ENCODE measurements around the gene AP2A1.

DNA sequence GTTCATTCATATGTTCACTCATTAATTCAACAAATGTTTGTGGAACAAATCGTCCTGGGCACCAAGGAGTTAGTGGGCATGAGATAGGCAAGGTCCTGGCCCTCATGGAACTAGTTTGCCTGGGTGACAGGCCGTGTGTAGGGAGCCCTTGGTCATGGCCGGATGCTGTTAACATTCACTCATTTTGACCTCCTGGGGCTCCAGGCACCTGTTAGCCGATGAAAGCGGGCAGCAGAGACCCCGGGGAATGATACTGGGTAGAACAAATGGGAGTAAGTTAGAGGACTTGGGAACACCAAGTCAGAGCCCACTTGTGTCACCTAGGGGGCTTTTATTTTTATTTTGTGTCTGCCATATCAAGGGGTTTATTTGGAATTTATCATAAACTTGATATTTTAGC is 57.9 kb downstream of the AP2A1 start:
- TF ChIP-seq ISL1 (CRISPR knock-in tag; IDR thresholded peaks at IDR 0.05): no peak
- no peak for TF ChIP-seq ZFP30 (CRISPR knock-in tag; IDR thresholded peaks at IDR 0.05)
- no peak for TF ChIP-seq ARNTL (CRISPR knock-in tag; IDR thresholded peaks at IDR 0.05; ENCODE audit: borderline replicate concordance, low read depth)
- TF ChIP-seq TOX (CRISPR knock-in tag; IDR thresholded peaks at IDR 0.05; ENCODE audit: borderline replicate concordance): no peak
- TF ChIP-seq, protein P1, sequence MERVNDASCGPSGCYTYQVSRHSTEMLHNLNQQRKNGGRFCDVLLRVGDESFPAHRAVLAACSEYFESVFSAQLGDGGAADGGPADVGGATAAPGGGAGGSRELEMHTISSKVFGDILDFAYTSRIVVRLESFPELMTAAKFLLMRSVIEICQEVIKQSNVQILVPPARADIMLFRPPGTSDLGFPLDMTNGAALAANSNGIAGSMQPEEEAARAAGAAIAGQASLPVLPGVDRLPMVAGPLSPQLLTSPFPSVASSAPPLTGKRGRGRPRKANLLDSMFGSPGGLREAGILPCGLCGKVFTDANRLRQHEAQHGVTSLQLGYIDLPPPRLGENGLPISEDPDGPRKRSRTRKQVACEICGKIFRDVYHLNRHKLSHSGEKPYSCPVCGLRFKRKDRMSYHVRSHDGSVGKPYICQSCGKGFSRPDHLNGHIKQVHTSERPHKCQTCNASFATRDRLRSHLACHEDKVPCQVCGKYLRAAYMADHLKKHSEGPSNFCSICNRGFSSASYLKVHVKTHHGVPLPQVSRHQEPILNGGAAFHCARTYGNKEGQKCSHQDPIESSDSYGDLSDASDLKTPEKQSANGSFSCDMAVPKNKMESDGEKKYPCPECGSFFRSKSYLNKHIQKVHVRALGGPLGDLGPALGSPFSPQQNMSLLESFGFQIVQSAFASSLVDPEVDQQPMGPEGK (CRISPR knock-in tag; IDR thresholded peaks at IDR 0.05; ENCODE audit: borderline replicate concordance): no peak
- no peak for TF ChIP-seq BACH2 (CRISPR knock-in tag; IDR thresholded peaks at IDR 0.05; ENCODE audit: borderline replicate concordance)
- TF ChIP-seq GLIS3 (CRISPR knock-in tag; IDR thresholded peaks at IDR 0.05): no peak
- TF ChIP-seq ZC3H10 (CRISPR knock-in tag; IDR thresholded peaks at IDR 0.05): no peak
- TF ChIP-seq ZNF565 (CRISPR knock-in tag; conservative IDR thresholded peaks at IDR 0.05; ENCODE audit: low read depth): no peak
- TF ChIP-seq ZNF8 (CRISPR knock-in tag; IDR thresholded peaks at IDR 0.05): no peak
- TF ChIP-seq RARB (CRISPR knock-in tag; IDR thresholded peaks at IDR 0.05): no peak
- no peak for TF ChIP-seq TCF4 (CRISPR knock-in tag; IDR thresholded peaks at IDR 0.05; ENCODE audit: borderline replicate concordance)
- TF ChIP-seq, protein P2, sequence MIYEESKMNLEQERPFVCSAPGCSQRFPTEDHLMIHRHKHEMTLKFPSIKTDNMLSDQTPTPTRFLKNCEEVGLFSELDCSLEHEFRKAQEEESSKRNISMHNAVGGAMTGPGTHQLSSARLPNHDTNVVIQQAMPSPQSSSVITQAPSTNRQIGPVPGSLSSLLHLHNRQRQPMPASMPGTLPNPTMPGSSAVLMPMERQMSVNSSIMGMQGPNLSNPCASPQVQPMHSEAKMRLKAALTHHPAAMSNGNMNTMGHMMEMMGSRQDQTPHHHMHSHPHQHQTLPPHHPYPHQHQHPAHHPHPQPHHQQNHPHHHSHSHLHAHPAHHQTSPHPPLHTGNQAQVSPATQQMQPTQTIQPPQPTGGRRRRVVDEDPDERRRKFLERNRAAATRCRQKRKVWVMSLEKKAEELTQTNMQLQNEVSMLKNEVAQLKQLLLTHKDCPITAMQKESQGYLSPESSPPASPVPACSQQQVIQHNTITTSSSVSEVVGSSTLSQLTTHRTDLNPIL (CRISPR knock-in tag; IDR thresholded peaks at IDR 0.05; ENCODE audit: low read depth): no peak

All from SK-N-SH treated with all-trans-retinoic acid at 6 μM for 48 hours (cell line).